ENCODE measurements around the gene GLA. TPM values are rescaled to one million over a fixed set of nuclear protein-coding genes. Genes with fewer than 3 reads are reported as not detected.

The GLA gene
- total and polyA plus RNA-seq, 9 of the 15 experiments (the other 6 are each of a cell fraction or from before 2014, with no cell fraction given), result 41.7 to 146 (median 73.8) TPM

DNA sequence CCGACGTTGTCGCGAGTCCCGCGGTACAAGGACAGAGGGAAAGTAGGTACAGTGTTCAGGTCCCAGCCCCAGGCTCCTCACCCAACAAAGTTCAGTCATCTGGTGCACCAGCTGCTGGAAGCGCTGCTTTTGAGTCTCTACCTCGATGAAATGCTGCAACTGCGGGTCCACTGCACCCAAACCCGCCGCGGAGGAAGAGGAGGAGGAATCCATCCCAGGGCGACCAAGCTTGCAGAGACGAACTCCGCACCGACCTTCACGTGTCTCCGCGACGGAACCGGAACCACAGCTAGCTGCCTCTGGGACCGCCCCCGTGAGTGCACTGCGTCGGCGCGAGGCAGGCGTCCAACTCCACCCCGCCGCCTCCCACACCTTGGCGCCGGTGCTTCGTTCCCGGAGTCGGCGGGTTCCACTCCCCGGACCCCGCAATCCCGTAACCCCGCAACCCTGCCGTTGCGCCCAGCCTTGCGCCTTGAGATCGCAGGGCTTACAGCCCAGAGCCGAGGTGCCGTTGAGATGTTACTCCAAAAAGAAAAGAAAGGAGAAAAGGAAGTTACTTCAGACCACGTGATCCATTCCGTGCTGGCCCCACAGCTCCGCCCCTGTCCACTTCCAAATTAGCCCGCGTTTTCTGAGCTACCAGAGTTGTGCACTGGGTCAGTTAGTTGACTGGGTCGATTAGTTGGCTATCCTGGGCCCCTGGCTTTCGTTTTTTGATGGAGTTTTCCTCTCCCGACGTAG, 59.1 kb downstream of the GLA start, which contains the start of gene TIMM8A (continued):
- TF ChIP-seq NFRKB (IDR thresholded peaks at IDR 0.05; ENCODE audit: low read depth), result no peak
- TF ChIP-seq BHLHE40 (IDR thresholded peaks at IDR 0.05; ENCODE audit: low read length), result peak; percentile 64
- TF ChIP-seq SMC3 (conservative IDR thresholded peaks at IDR 0.05; ENCODE audit: insufficient read depth, low read depth, low read length), result no peak
- no peak for TF ChIP-seq BACH1 (tag; IDR thresholded peaks at IDR 0.05)
- TF ChIP-seq, protein P1, sequence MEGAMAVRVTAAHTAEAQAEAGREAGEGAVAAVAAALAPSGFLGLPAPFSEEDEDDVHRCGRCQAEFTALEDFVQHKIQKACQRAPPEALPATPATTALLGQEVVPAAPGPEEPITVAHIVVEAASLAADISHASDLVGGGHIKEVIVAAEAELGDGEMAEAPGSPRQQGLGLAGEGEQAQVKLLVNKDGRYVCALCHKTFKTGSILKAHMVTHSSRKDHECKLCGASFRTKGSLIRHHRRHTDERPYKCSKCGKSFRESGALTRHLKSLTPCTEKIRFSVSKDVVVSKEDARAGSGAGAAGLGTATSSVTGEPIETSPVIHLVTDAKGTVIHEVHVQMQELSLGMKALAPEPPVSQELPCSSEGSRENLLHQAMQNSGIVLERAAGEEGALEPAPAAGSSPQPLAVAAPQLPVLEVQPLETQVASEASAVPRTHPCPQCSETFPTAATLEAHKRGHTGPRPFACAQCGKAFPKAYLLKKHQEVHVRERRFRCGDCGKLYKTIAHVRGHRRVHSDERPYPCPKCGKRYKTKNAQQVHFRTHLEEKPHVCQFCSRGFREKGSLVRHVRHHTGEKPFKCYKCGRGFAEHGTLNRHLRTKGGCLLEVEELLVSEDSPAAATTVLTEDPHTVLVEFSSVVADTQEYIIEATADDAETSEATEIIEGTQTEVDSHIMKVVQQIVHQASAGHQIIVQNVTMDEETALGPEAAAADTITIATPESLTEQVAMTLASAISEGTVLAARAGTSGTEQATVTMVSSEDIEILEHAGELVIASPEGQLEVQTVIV (CRISPR knock-in tag; IDR thresholded peaks at IDR 0.05; ENCODE audit: borderline replicate concordance), result no peak
- no peak for TF ChIP-seq ASH1L (IDR thresholded peaks at IDR 0.05; ENCODE audit: borderline replicate concordance, low read depth, partially characterized antibody)
- no peak for TF ChIP-seq SP2 (IDR thresholded peaks at IDR 0.05; ENCODE audit: extremely low read depth, low read depth, low read length, poor library complexity, severe bottlenecking)
- TF ChIP-seq ZNF23 (CRISPR knock-in tag; IDR thresholded peaks at IDR 0.05), result no peak
- TF ChIP-seq CXXC5 (CRISPR knock-in tag; IDR thresholded peaks at IDR 0.05), result peak; percentile 77
- TF ChIP-seq MAFG (tag; conservative IDR thresholded peaks at IDR 0.05), result no peak
- no peak for TF ChIP-seq SNIP1 (IDR thresholded peaks at IDR 0.05; ENCODE audit: low read depth)
- no peak for TF ChIP-seq MECOM (CRISPR knock-in tag; IDR thresholded peaks at IDR 0.05)
- TF ChIP-seq LARP7 (IDR thresholded peaks at IDR 0.05), result no peak
- no peak for TF ChIP-seq ZSCAN32 (CRISPR knock-in tag; IDR thresholded peaks at IDR 0.05)
- no peak for TF ChIP-seq CCNT2 (IDR thresholded peaks at IDR 0.05; ENCODE audit: borderline replicate concordance, extremely low read depth, insufficient read length, low read depth, low read length)
- TF ChIP-seq EZH2 (IDR thresholded peaks at IDR 0.05; ENCODE audit: borderline replicate concordance, low read depth, low read length), result no peak
- TF ChIP-seq CREBBP (IDR thresholded peaks at IDR 0.05; ENCODE audit: low read depth, low read length), result no peak
- TF ChIP-seq ZNF408 (CRISPR knock-in tag; IDR thresholded peaks at IDR 0.05; ENCODE audit: low read depth), result no peak
- TF ChIP-seq, protein P2, sequence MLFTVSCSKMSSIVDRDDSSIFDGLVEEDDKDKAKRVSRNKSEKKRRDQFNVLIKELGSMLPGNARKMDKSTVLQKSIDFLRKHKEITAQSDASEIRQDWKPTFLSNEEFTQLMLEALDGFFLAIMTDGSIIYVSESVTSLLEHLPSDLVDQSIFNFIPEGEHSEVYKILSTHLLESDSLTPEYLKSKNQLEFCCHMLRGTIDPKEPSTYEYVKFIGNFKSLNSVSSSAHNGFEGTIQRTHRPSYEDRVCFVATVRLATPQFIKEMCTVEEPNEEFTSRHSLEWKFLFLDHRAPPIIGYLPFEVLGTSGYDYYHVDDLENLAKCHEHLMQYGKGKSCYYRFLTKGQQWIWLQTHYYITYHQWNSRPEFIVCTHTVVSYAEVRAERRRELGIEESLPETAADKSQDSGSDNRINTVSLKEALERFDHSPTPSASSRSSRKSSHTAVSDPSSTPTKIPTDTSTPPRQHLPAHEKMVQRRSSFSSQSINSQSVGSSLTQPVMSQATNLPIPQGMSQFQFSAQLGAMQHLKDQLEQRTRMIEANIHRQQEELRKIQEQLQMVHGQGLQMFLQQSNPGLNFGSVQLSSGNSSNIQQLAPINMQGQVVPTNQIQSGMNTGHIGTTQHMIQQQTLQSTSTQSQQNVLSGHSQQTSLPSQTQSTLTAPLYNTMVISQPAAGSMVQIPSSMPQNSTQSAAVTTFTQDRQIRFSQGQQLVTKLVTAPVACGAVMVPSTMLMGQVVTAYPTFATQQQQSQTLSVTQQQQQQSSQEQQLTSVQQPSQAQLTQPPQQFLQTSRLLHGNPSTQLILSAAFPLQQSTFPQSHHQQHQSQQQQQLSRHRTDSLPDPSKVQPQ (CRISPR knock-in tag; IDR thresholded peaks at IDR 0.05; ENCODE audit: borderline replicate concordance), result no peak
- TF ChIP-seq HDAC3 (IDR thresholded peaks at IDR 0.05; ENCODE audit: borderline replicate concordance, partially characterized antibody), result no peak
- peak; percentile 83 for TF ChIP-seq MYC (IDR thresholded peaks at IDR 0.05; ENCODE audit: low read depth, low read length)
- TF ChIP-seq MYC (CRISPR knock-in tag; IDR thresholded peaks at IDR 0.05; ENCODE audit: borderline replicate concordance, low read depth), result peak; percentile 59; the same call in 1 of the 2 replicates
- TF ChIP-seq SMAD4 (CRISPR knock-in tag; conservative IDR thresholded peaks at IDR 0.05), result 0 out of 2 replicates have a peak, but pooled peaks have one; percentile 41
- no peak for TF ChIP-seq NFE2L1 (tag; IDR thresholded peaks at IDR 0.05; ENCODE audit: borderline replicate concordance, low read depth)
- TF ChIP-seq MEIS2 (IDR thresholded peaks at IDR 0.05; ENCODE audit: partially characterized antibody), result peak; percentile 38

Data from K562 (cell line).